WTC11 (cell line): ENCODE results near the gene SPHK1. TPM values are rescaled to one million over a fixed set of nuclear protein-coding genes. Genes with fewer than 3 reads are reported as not detected.
A peak's percentile ranks its signal among the peaks of the same experiment; 100 is the strongest.

Experiments
- ATAC-seq: fragments of 200-7000 bp; cut with Tn5 transposase; 2 replicates; pipeline ENCODE4 v1.10.0; 2021; ENCODE audit warnings: mild to moderate bottlenecking, moderate library complexity
- CTCF ChIA-PET: fragments of 300-600 bp; sonication (Branson Sonifier 250); formaldehyde crosslinking; loops from one replicate; lab custom pipeline; 2021; ENCODE audit warnings: antibody characterized with exemption; lab: Charles Lee
- POLR2A ChIA-PET: fragments of 350-600 bp; sonication (Branson Sonifier 250); formaldehyde crosslinking; loops from one replicate; lab custom pipeline; 2021; ENCODE audit warnings: antibody characterized with exemption; lab: Charles Lee
- DNase-seq: peaks from one replicate; pipeline ENCODE4 v3.0.0; 2021; ENCODE audit warnings: low spot score
- H3K27ac Mint-ChIP-seq: 2 replicates; pipeline ENCODE4 v1.8.0; 2021; ENCODE audit warnings: mixed read lengths
- H3K27me3 Mint-ChIP-seq: 2 replicates; pipeline ENCODE4 v1.8.0; 2021; ENCODE audit warnings: low read depth, mild to moderate bottlenecking, moderate library complexity, mixed read lengths
- H3K36me3 Mint-ChIP-seq: 2 replicates; pipeline ENCODE4 v1.8.0; 2021; ENCODE audit warnings: mixed read lengths
- H3K4me1 Mint-ChIP-seq: 2 replicates; pipeline ENCODE4 v1.8.0; 2022; ENCODE audit warnings: mixed read lengths
- H3K4me3 Mint-ChIP-seq: 2 replicates; pipeline ENCODE4 v1.8.0; 2021; ENCODE audit warnings: mild to moderate bottlenecking, moderate library complexity, mixed read lengths
- H3K9me3 Mint-ChIP-seq: 2 replicates; pipeline ENCODE4 v1.8.0; 2021; ENCODE audit warnings: mixed read lengths
- GTF2I ChIP-seq: fragments of 250-450 bp; sonication (Bioruptor Pico); conservative IDR thresholded peaks from 2 replicates; pipeline ENCODE4 v1.4.0; 2021; ENCODE audit warnings: mild to moderate bottlenecking
- IRF1 ChIP-seq: sonication (generic); formaldehyde crosslinking; IDR thresholded peaks from 2 replicates; pipeline ENCODE4 v1.8.0; 2023; ENCODE audit warnings: missing genetic modification reagents
- MLX ChIP-seq: sonication (generic); formaldehyde crosslinking; IDR thresholded peaks from 2 replicates; pipeline ENCODE4 v1.8.1; 2023; ENCODE audit warnings: mild to moderate bottlenecking, missing genetic modification reagents, moderate library complexity
- MXD4 ChIP-seq: fragments of 250-450 bp; sonication (Bioruptor Pico); IDR thresholded peaks from 2 replicates; pipeline ENCODE4 v1.8.0; 2021; ENCODE audit warnings: mild to moderate bottlenecking, moderate library complexity, borderline replicate concordance
- NR1H2 ChIP-seq: sonication (generic); formaldehyde crosslinking; IDR thresholded peaks from 2 replicates; pipeline ENCODE4 v1.9.0; 2021; ENCODE audit warnings: mild to moderate bottlenecking, moderate library complexity, missing genetic modification reagents
- NR2C2 ChIP-seq: sonication (generic); formaldehyde crosslinking; IDR thresholded peaks from 2 replicates; pipeline ENCODE4 v1.8.0; 2022; ENCODE audit warnings: mild to moderate bottlenecking, missing genetic modification reagents
- PRRX2 ChIP-seq: fragments of 250-450 bp; sonication (Bioruptor Pico); IDR thresholded peaks from 2 replicates; pipeline ENCODE4 v1.8.0; 2021; ENCODE audit warnings: mild to moderate bottlenecking
- RORB ChIP-seq: fragments of 250-450 bp; sonication (Bioruptor Pico); IDR thresholded peaks from 2 replicates; pipeline ENCODE4 v1.9.0; 2021; ENCODE audit warnings: mild to moderate bottlenecking
- SMAD4 ChIP-seq: sonication (generic); formaldehyde crosslinking; IDR thresholded peaks from 2 replicates; pipeline ENCODE4 v1.8.0; 2022; ENCODE audit warnings: mild to moderate bottlenecking, missing genetic modification reagents
- SOX15 ChIP-seq: fragments of 250-450 bp; sonication (Bioruptor Pico); IDR thresholded peaks from 2 replicates; pipeline ENCODE4 v1.9.0; 2021; ENCODE audit warnings: mild to moderate bottlenecking
- STAT6 ChIP-seq: sonication (generic); formaldehyde crosslinking; conservative IDR thresholded peaks from 2 replicates; pipeline ENCODE4 v1.8.1; 2023; ENCODE audit warnings: mild to moderate bottlenecking, low read depth, missing genetic modification reagents, moderate library complexity
- TEAD1 ChIP-seq: sonication (generic); formaldehyde crosslinking; IDR thresholded peaks from 2 replicates; pipeline ENCODE4 v1.8.0; 2022; ENCODE audit warnings: mild to moderate bottlenecking, missing genetic modification reagents
- ZBTB21 ChIP-seq: sonication (generic); formaldehyde crosslinking; IDR thresholded peaks from 2 replicates; pipeline ENCODE4 v1.8.1; 2023; ENCODE audit warnings: mild to moderate bottlenecking, missing genetic modification reagents, borderline replicate concordance
- ZNF121 ChIP-seq: sonication (generic); formaldehyde crosslinking; IDR thresholded peaks from 2 replicates; pipeline ENCODE4 v1.8.0; 2023; ENCODE audit warnings: missing genetic modification reagents
- ZNF219 ChIP-seq: sonication (generic); formaldehyde crosslinking; IDR thresholded peaks from 2 replicates; pipeline ENCODE4 v1.8.0; 2023; ENCODE audit warnings: missing genetic modification reagents, mild to moderate bottlenecking, borderline replicate concordance
- ZNF232 ChIP-seq: sonication (generic); formaldehyde crosslinking; IDR thresholded peaks from 2 replicates; pipeline ENCODE4 v1.8.0; 2022; ENCODE audit warnings: mild to moderate bottlenecking, missing genetic modification reagents
- ZNF396 ChIP-seq: fragments of 250-450 bp; sonication (Bioruptor Pico); IDR thresholded peaks from 2 replicates; pipeline ENCODE4 v1.8.0; 2021; ENCODE audit warnings: mild to moderate bottlenecking, moderate library complexity, borderline replicate concordance
- total RNA-seq: library from RNA; stranded (reverse); gene quantifications from 3 replicates; pipeline ENCODE4 v1.2.3, GENCODE V29; 2021
- TF ChIP-seq, protein P1 (sequence below): sonication (generic); formaldehyde crosslinking; IDR thresholded peaks from 2 replicates; pipeline ENCODE4 v1.8.1; 2023; ENCODE audit warnings: mild to moderate bottlenecking, missing genetic modification reagents
- TF ChIP-seq, protein P2 (sequence below): sonication (generic); formaldehyde crosslinking; IDR thresholded peaks from 2 replicates; pipeline ENCODE4 v1.8.0; 2023; ENCODE audit warnings: mild to moderate bottlenecking, missing genetic modification reagents
- TF ChIP-seq, protein P3 (sequence below): sonication (generic); formaldehyde crosslinking; IDR thresholded peaks from 2 replicates; pipeline ENCODE4 v1.8.0; 2022; ENCODE audit warnings: mild to moderate bottlenecking, missing genetic modification reagents

SPHK1 gene
- total RNA-seq, 1 experiment from 2014 or later, result 2.5 TPM

DNA sequence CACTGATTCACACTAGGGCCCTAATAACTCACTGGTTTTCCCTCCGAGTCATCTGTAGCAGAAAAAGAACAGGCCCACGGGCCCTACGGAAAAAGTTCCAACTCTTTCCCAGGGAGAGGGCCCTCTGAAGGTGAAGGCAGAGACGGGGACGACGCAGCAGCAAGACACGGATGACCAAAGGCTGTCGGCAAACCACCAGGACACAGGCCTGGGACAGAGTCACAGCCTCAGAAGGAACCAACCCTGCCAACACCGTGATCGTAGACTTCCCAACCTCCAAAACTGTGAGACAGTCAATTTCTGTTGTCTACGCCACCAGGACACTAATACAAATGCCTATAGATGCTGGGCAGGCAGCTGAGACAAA lies 5.2 kb upstream of the SPHK1 start:
- TF ChIP-seq PRRX2 (CRISPR knock-in tag) (no peak), ZNF396 (no peak), GTF2I (CRISPR knock-in tag) (no peak)
- H3K9me3 Mint-ChIP-seq, result peaks cover 5% of the 10 kb centered on the region
- ATAC-seq (no peak), DNase-seq (no peak)
- POLR2A ChIA-PET, result no interaction called here
- H3K36me3 Mint-ChIP-seq, result no peaks in the 10 kb centered on the region
- CTCF ChIA-PET, result interaction anchor here (1.1 to 1.9 kb wide), 4 partner anchors 8 to 18 kb away, joined by 3 to 8 read pairs (median 4); no protein-coding TSS in a partner anchor
- H3K27ac Mint-ChIP-seq, result no peak overlapping the region
- H3K4me1 Mint-ChIP-seq, result 0 out of 2 replicates have a peak, but pooled peaks cover 6% of the 10 kb centered on the region
- H3K4me3 Mint-ChIP-seq, result no peak overlapping the region
- peaks cover 24% of the 10 kb centered on the region for H3K27me3 Mint-ChIP-seq

DNA sequence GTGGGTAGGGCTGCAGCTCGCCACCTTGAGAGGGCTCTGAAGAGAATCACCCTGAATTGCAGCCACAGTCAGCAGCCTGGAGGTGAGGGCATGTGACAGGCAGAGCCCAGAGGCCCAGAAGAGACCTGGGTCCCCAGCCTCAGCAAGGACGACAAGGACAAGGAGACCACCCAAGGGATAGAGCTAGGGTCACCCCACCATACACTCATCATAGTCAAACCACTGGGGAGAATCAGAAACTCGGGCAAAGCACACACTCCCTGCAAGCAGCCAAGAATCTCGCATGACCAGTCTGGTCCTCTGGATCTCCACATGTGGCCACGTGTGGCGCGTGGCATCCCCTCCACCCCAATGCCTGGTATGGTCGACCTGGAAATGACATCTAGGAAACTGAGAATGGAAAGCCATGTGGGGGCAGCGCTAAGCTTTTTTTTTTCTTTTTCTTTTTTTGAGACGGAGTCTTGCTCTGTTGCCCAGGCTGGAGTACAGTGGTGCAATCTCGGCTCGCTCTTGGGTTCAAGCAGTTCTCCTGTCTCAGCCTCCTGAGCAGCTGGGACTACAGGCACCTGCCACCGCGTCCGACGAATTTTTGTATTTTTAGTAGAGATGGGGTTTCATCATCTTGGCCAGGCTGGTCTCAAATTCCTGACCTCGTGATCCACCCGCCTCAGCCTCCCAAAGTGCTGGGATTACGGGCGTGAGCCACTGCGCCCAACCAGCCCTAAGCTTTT lies 4.6 kb upstream of the SPHK1 start:
- ATAC-seq (no peak), DNase-seq (no peak)
- ChIA-PET POLR2A (no interaction called here), CTCF (interaction anchor here (1.1 to 10.6 kb wide), 8 partner anchors 9 to 100 kb away, joined by 3 to 135 read pairs (median 8); no protein-coding TSS in a partner anchor)
- Mint-ChIP-seq H3K36me3 (no peaks in the 10 kb centered on the region), H3K27ac (no peak overlapping the region), H3K27me3 (peaks cover 27% of the 10 kb centered on the region), H3K4me1 (0 out of 2 replicates have a peak, but pooled peaks cover 6% of the 10 kb centered on the region), H3K4me3 (no peak overlapping the region), H3K9me3 (peaks cover 5% of the 10 kb centered on the region)
- TF ChIP-seq IRF1 (CRISPR knock-in tag) (no peak), MLX (CRISPR knock-in tag) (no peak), ZNF121 (CRISPR knock-in tag) (0 out of 2 replicates have a peak, but pooled peaks have one; percentile 25), ZNF232 (no peak), NR2C2 (CRISPR knock-in tag) (no peak), STAT6 (CRISPR knock-in tag) (no peak)
- TF ChIP-seq, protein P1, sequence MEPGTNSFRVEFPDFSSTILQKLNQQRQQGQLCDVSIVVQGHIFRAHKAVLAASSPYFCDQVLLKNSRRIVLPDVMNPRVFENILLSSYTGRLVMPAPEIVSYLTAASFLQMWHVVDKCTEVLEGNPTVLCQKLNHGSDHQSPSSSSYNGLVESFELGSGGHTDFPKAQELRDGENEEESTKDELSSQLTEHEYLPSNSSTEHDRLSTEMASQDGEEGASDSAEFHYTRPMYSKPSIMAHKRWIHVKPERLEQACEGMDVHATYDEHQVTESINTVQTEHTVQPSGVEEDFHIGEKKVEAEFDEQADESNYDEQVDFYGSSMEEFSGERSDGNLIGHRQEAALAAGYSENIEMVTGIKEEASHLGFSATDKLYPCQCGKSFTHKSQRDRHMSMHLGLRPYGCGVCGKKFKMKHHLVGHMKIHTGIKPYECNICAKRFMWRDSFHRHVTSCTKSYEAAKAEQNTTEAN (CRISPR knock-in tag), result no peak

DNA sequence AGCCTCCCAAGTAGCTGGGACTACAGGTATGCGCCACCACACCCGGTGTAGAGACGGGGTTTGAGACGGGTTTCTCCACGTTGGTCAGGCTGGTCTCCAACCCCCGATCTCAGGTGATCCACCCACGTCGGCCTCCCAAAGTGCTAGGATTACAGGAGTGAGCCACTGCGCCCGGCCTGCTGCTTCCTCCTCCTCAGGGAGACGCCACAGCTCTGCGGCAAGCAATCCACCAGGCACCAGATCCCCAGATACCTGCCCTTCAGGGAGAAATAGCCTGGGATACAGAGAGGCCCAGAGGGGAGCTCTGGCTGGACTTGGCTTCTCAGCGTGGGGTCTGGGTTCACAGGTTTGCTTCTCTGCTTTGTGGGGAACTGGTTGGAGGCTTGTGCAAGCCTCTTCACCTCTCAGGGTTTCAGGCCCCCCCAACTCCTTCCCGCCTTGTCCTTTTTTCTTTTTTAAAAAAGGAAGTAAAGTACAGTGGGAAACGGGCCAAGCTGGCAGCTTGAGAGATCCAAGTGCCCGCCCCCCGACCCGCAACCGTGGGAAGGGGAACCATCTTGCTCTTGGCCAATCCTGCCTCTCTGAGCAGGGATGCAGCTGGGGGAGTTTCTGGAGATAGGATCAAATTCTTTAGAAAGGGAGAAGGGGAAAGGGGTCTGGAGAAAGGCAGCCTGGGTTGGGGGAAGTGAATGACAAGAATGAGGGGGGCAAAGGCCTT lies 2.6 kb upstream of the SPHK1 start:
- ChIA-PET CTCF (interaction anchor here (0.5 to 10.6 kb wide), 19 partner anchors 8 to 306 kb away, joined by 3 to 135 read pairs (median 5); partner anchors contain the start of genes PRPSAP1, RHBDF2 and UBE2O), POLR2A (interaction anchor here (0.5 to 1.2 kb wide), 2 partner anchors 28 to 40 kb away, joined by 4 read pairs; partner anchors contain the start of gene PRPSAP1)
- peaks cover 9% of the 10 kb centered on the region; the same call in 1 of the 2 replicates for H3K4me1 Mint-ChIP-seq
- no peaks in the 10 kb centered on the region for H3K36me3 Mint-ChIP-seq
- ATAC-seq, result no peak
- DNase-seq, result no peak
- peak overlapping the region; percentile 92 for H3K4me3 Mint-ChIP-seq
- H3K9me3 Mint-ChIP-seq, result peaks cover 5% of the 10 kb centered on the region
- H3K27ac Mint-ChIP-seq, result no peak overlapping the region
- peaks cover 47% of the 10 kb centered on the region for H3K27me3 Mint-ChIP-seq
- no peak for TF ChIP-seq PRRX2 (CRISPR knock-in tag)
- no peak for TF ChIP-seq SOX15 (CRISPR knock-in tag)
- TF ChIP-seq ZNF219 (CRISPR knock-in tag), result no peak
- TF ChIP-seq MXD4 (CRISPR knock-in tag), result no peak
- TF ChIP-seq SMAD4 (CRISPR knock-in tag), result no peak
- TF ChIP-seq NR1H2 (CRISPR knock-in tag), result no peak
- TF ChIP-seq RORB (CRISPR knock-in tag), result no peak
- no peak for TF ChIP-seq MLX (CRISPR knock-in tag)
- TF ChIP-seq, protein P2, sequence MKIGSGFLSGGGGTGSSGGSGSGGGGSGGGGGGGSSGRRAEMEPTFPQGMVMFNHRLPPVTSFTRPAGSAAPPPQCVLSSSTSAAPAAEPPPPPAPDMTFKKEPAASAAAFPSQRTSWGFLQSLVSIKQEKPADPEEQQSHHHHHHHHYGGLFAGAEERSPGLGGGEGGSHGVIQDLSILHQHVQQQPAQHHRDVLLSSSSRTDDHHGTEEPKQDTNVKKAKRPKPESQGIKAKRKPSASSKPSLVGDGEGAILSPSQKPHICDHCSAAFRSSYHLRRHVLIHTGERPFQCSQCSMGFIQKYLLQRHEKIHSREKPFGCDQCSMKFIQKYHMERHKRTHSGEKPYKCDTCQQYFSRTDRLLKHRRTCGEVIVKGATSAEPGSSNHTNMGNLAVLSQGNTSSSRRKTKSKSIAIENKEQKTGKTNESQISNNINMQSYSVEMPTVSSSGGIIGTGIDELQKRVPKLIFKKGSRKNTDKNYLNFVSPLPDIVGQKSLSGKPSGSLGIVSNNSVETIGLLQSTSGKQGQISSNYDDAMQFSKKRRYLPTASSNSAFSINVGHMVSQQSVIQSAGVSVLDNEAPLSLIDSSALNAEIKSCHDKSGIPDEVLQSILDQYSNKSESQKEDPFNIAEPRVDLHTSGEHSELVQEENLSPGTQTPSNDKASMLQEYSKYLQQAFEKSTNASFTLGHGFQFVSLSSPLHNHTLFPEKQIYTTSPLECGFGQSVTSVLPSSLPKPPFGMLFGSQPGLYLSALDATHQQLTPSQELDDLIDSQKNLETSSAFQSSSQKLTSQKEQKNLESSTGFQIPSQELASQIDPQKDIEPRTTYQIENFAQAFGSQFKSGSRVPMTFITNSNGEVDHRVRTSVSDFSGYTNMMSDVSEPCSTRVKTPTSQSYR, result no peak
- no peak for TF ChIP-seq GTF2I (CRISPR knock-in tag)
- TF ChIP-seq, protein P3, sequence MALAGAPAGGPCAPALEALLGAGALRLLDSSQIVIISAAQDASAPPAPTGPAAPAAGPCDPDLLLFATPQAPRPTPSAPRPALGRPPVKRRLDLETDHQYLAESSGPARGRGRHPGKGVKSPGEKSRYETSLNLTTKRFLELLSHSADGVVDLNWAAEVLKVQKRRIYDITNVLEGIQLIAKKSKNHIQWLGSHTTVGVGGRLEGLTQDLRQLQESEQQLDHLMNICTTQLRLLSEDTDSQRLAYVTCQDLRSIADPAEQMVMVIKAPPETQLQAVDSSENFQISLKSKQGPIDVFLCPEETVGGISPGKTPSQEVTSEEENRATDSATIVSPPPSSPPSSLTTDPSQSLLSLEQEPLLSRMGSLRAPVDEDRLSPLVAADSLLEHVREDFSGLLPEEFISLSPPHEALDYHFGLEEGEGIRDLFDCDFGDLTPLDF, result no peak
- no peak for TF ChIP-seq ZBTB21 (CRISPR knock-in tag)
- no peak for TF ChIP-seq TEAD1
